BJ (cell line): ENCODE measurements around the gene IL1B. TPM values are rescaled to one million over a fixed set of nuclear protein-coding genes. Genes with fewer than 3 reads are reported as not detected.
A peak's percentile ranks its signal among the peaks of the same experiment; 100 is the strongest.

ENCODE experiments used
- CTCF ChIA-PET: fragments of 350-600 bp; formaldehyde crosslinking; extraction: SDS; loops from one replicate; lab custom pipeline; 2021; ENCODE audit warnings: antibody characterized with exemption, inconsistent platforms; lab: Yijun Ruan, JAX
- POLR2A ChIA-PET: fragments of 300-600 bp; sonication (Branson Sonifier 250); formaldehyde crosslinking; extraction: SDS; loops from one replicate; lab custom pipeline; 2021; ENCODE audit warnings: antibody characterized with exemption; lab: Charles Lee
- DNase-seq: peaks from one replicate; pipeline ENCODE4 v3.0.0-alpha.2; 2011; ENCODE audit warnings: low read depth
- H3K27me3 ChIP-seq: 2 replicates; pipeline ENCODE4 v1.6.0; 2011; ENCODE audit warnings: low read length; ENCODE audit not compliant: control insufficient read depth, insufficient read depth
- H3K36me3 ChIP-seq: 2 replicates; pipeline ENCODE4 v1.5.1; 2011; ENCODE audit warnings: low read length; ENCODE audit not compliant: control insufficient read depth, insufficient read depth
- H3K4me3 ChIP-seq: 2 replicates; pipeline ENCODE4 v1.5.1; 2011; ENCODE audit warnings: low read depth, mild to moderate bottlenecking, control low read depth, low read length
- CTCF ChIP-seq: IDR thresholded peaks from 2 replicates; pipeline ENCODE4 v1.5.1; 2011; ENCODE audit warnings: low read depth, mild to moderate bottlenecking, control low read depth, inconsistent platforms, low read length, moderate library complexity; ENCODE audit not compliant: insufficient read depth
- polyA plus RNA-seq: library from polyadenylated mRNA; depleted of rRNA; stranded (reverse); fragments of >200 nt; gene quantifications from 2 replicates; pipeline ENCODE4 v1.2.3, GENCODE V29; 2011

IL1B gene
- polyA plus RNA-seq, 1 experiment: 7.6 TPM

GRCh38 chr2:112812318-112813267 lies 24.0 kb downstream of the IL1B start:
- TF ChIP-seq CTCF: no peak
- no peaks in the 10 kb centered on the region for H3K36me3 ChIP-seq
- POLR2A ChIA-PET: no interaction called here
- no peaks in the 10 kb centered on the region for H3K27me3 ChIP-seq
- no peak for DNase-seq
- CTCF ChIA-PET: interaction anchor here (0.6 to 1.9 kb wide), 5 partner anchors 13 to 129 kb away, joined by 3 to 10 read pairs (median 4); partner anchors contain the start of gene IL1B
- no peak overlapping the region for H3K4me3 ChIP-seq

- TF ChIP-seq CTCF: no peak
- ChIA-PET POLR2A (no interaction called here), CTCF (interaction anchor here (0.6 to 1.9 kb wide), 3 partner anchors 14 to 130 kb away, joined by 4 to 10 read pairs (median 4); partner anchors contain the start of gene IL1B)
- H3K27me3 ChIP-seq: no peaks in the 10 kb centered on the region
- peak; percentile 39 for DNase-seq
- H3K36me3 ChIP-seq: no peaks in the 10 kb centered on the region
- H3K4me3 ChIP-seq: no peak overlapping the region
These were observed 24.7 kb downstream of the IL1B start for GRCh38 chr2:112811841-112812306.

- Histone ChIP-seq H3K36me3 (no peaks in the 10 kb centered on the region), H3K27me3 (no peaks in the 10 kb centered on the region), H3K4me3 (no peak overlapping the region)
- no peak for TF ChIP-seq CTCF
- DNase-seq: no peak
- ChIA-PET CTCF (interaction anchor here (1.9 kb wide), 1 partner anchor 131 kb away, joined by 10 read pairs; no protein-coding TSS in a partner anchor), POLR2A (no interaction called here)
These were observed 25.2 kb downstream of the IL1B start for GRCh38 chr2:112811276-112811831.

- ChIA-PET POLR2A (no interaction called here), CTCF (no interaction called here)
- no peak for TF ChIP-seq CTCF
- H3K4me3 ChIP-seq: no peak overlapping the region
- H3K36me3 ChIP-seq: no peaks in the 10 kb centered on the region
- H3K27me3 ChIP-seq: no peaks in the 10 kb centered on the region
- DNase-seq: no peak
These were observed 27.5 kb downstream of the IL1B start for GRCh38 chr2:112809112-112809511.

- no peak for DNase-seq
- H3K36me3 ChIP-seq: no peaks in the 10 kb centered on the region
- ChIA-PET CTCF (no interaction called here), POLR2A (no interaction called here)
- H3K4me3 ChIP-seq: no peak overlapping the region
- TF ChIP-seq CTCF: peak; percentile 6; the same call in 1 of the 2 replicates
- no peaks in the 10 kb centered on the region for H3K27me3 ChIP-seq
These were observed 29.3 kb downstream of the IL1B start for GRCh38 chr2:112807233-112807807.
